Muscle layer of duodenum (tissue), 2 donors: Measurements from ENCODE around the gene LIMD2.

ENCODE experiments used
- H3K27ac ChIP-seq: one replicate; pipeline ENCODE4 v1.7.0; 2013; ENCODE audit warnings: mild to moderate bottlenecking, low read length
- H3K27me3 ChIP-seq: one replicate; pipeline ENCODE4 v1.7.0; 2013; ENCODE audit warnings: low read depth, mild to moderate bottlenecking, control low read depth, low read length
- H3K36me3 ChIP-seq, 2 donors: one replicate each; pipeline ENCODE4 v1.7.0; 2013; ENCODE audit warnings: low read length in 2 of 2, control low read depth in 1 of 2, mild to moderate bottlenecking in 1 of 2; ENCODE audit not compliant: insufficient read depth in 2 of 2, control insufficient read depth in 1 of 2
- H3K4me1 ChIP-seq, 2 donors: one replicate each; pipeline ENCODE4 v1.7.0; 2013; ENCODE audit warnings: low read length in 2 of 2, mild to moderate bottlenecking in 2 of 2, control low read depth in 1 of 2, moderate library complexity in 1 of 2; ENCODE audit not compliant: insufficient read depth in 2 of 2, control insufficient read depth in 1 of 2
- H3K4me3 ChIP-seq, 2 donors: one replicate each; pipeline ENCODE4 v1.7.0; 2013; ENCODE audit warnings: low read length in 2 of 2, low read depth in 1 of 2, mild to moderate bottlenecking in 1 of 2
- H3K9me3 ChIP-seq, 2 donors: one replicate each; pipeline ENCODE4 v1.7.0; 2013; ENCODE audit warnings: low read length in 2 of 2, control low read depth in 1 of 2, mild to moderate bottlenecking in 1 of 2; ENCODE audit not compliant: control insufficient read depth in 1 of 2
- donor health status: healthy.

LIMD2 gene

DNA sequence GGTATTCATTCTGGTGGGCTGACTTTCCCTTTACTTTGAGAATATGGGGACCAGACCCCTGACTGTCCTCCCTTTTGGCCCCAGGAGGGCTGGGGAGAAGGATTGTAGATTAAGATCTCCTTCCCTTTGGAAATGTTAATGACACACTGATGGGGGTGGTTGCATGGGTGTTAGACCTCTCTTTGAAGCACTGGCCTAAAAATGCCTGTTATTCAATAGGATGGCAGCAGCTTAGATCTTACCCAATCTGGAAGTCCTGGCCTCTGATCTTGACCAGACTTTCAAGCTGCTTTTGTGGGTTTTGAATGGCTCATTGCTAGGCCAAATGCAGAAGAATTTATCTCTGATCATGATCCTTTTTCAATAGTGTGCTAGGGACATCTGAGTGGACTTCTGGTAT is 52.0 kb downstream of the LIMD2 start:
- Histone ChIP-seq H3K27ac (no peak overlapping the region), H3K4me3 (no peak overlapping the region), H3K4me1 (peaks cover 0 to 12% of the 10 kb centered on the region in 2 donors), H3K36me3 (peaks cover 0 to 22% of the 10 kb centered on the region in 2 donors), H3K27me3 (no peaks in the 10 kb centered on the region), H3K9me3 (no peaks in the 10 kb centered on the region)

DNA sequence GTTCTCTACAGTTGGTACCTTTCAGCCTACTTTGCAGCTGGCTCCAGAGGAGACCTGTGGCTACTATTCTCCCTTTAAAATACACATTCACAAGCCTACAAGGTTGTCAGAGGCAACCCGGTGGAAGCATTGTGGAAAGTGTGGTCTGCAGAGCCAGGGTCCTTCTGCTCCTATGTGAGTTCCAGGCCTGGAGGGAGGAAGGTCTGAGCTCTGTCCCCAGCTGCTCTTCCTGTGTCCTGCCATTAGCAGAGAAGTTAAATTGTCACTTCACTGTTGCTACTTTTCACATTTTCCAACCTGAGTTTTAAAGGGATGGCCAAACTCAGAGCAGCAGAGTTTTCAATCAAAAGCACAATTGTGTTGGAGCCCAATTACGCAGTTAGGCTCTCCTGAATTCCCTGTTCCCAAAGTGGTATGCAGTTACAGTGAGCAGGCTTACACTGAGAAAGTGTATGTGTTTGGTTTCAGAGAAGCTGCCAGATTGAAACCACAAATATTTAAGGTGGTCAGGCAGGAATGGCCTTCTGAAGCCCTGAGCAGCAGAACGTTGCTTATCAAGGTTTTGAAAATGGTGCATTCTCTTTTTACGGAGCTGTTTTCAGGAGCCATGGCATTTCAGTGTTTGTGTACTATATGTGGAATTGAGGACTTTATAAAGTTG is 52.7 kb downstream of the LIMD2 start:
- H3K4me3 ChIP-seq, result no peak overlapping the region
- no peaks in the 10 kb centered on the region for H3K27me3 ChIP-seq
- no peak overlapping the region for H3K27ac ChIP-seq
- peaks cover 0 to 12% of the 10 kb centered on the region in 2 donors for H3K4me1 ChIP-seq
- H3K9me3 ChIP-seq, result no peaks in the 10 kb centered on the region
- H3K36me3 ChIP-seq, result peaks cover 0 to 16% of the 10 kb centered on the region in 2 donors

DNA sequence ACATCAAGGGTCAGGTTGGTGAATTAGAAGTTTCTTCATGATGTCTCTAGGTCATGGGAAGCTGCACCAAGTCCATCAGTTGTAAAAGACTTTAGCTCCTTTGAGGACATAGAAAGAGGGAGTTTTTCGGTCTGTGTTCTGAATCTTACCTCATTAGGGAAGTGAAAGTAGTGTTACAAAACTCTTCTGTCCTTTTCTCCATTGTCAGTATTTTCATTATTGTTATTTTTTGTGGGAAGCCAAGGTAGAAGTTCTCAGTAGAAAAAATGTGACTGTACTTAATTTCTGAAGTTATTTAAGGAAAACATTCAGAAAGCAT is 53.5 kb downstream of the LIMD2 start:
- no peaks in the 10 kb centered on the region for H3K9me3 ChIP-seq
- H3K27ac ChIP-seq, result no peak overlapping the region
- peaks cover 0 to 12% of the 10 kb centered on the region in 2 donors for H3K4me1 ChIP-seq
- H3K27me3 ChIP-seq, result no peaks in the 10 kb centered on the region
- H3K36me3 ChIP-seq, result peaks cover 0 to 16% of the 10 kb centered on the region in 2 donors
- H3K4me3 ChIP-seq, result no peak overlapping the region
